ENCODE results near the gene BAMBI.

The BAMBI gene

GRCh38 chr10:28676326-28676967, 874 bp upstream of the BAMBI start:
- DNase-seq, result peak; percentile 30

- DNase-seq, result peak; percentile 41
Measured at GRCh38 chr10:28677888-28678686, 766 bp downstream of the BAMBI start.

GRCh38 chr10:28678687-28679457, 1.6 kb downstream of the BAMBI start:
- peak; percentile 75 for DNase-seq

GRCh38 chr10:28679581-28680357, 2.4 kb downstream of the BAMBI start:
- peak; percentile 63 for DNase-seq

- peak; percentile 68 for DNase-seq
Measured at GRCh38 chr10:28680358-28680752, 3.0 kb downstream of the BAMBI start.

- no peak for DNase-seq
Measured at GRCh38 chr10:28681291-28681763, 4.0 kb downstream of the BAMBI start.

GRCh38 chr10:28681928-28682750, 4.8 kb downstream of the BAMBI start:
- DNase-seq, result no peak

- DNase-seq, result no peak
Measured at GRCh38 chr10:28684157-28684985, 7.0 kb downstream of the BAMBI start.

GRCh38 chr10:28684986-28685580, 7.8 kb downstream of the BAMBI start:
- no peak for DNase-seq

GRCh38 chr10:28685717-28686116, 8.4 kb downstream of the BAMBI start:
- no peak for DNase-seq

- no peak for DNase-seq
Measured at GRCh38 chr10:28686835-28687682, 9.7 kb downstream of the BAMBI start.

- no peak for DNase-seq
Measured at GRCh38 chr10:28687683-28688001, 10.3 kb downstream of the BAMBI start.

- no peak for DNase-seq
Measured at GRCh38 chr10:28690545-28690944, 13.2 kb downstream of the BAMBI start.

- DNase-seq, result no peak
Measured at GRCh38 chr10:28691187-28691694, 13.9 kb downstream of the BAMBI start.

- no peak for DNase-seq
Measured at GRCh38 chr10:28692050-28692449, 14.7 kb downstream of the BAMBI start.

- no peak for DNase-seq
Measured at GRCh38 chr10:28694530-28694929, 17.2 kb downstream of the BAMBI start.

- no peak for DNase-seq
Measured at GRCh38 chr10:28698075-28698474, 20.8 kb downstream of the BAMBI start.

- no peak for DNase-seq
Measured at GRCh38 chr10:28704464-28705161, 27.3 kb downstream of the BAMBI start.

GRCh38 chr10:28705472-28705871, 28.2 kb downstream of the BAMBI start:
- DNase-seq, result peak; percentile 4

Measured in hematopoietic multipotent progenitor cell treated with erythropoietin and hydrocortisone succinate and interleukin-3 and kit ligand, for 4 days (in vitro differentiated cells).